ENCODE data around the gene NUP37. TPM values are rescaled to one million over a fixed set of nuclear protein-coding genes. Genes with fewer than 3 reads are reported as not detected.
"Not testable (repeated sequence)": the region's sequence is repeated elsewhere in the genome, so short reads cannot be mapped to it uniquely, and the experiment has no call there.

NUP37 gene
- total RNA-seq, 1 experiment from 2014 or later, result 77.5 TPM

DNA sequence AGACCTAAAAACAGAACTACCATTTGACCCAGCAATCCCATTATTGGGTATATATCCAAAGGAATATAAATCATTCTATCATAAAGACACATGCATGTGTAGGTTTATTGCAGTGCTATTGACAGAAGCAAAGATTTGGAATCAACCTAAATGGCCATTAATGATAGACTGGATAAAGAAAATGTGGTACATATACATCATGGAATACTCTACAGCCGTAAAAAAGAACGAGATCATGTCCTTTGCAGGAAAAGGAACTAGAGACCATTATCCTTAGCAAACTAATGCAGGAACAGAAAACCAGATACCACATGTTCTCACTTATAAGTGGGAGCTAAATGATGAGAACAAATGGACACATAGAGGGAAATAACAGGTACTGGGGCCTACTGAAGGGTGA is 11.5 kb upstream of the NUP37 start:
- H3K4me1 ChIP-seq (ENCODE audit: control insufficient read depth in 1 of 2, insufficient read depth in 2 of 2, low read length in 2 of 2); ATAC-seq; H3K27ac ChIP-seq (ENCODE audit: low read depth, low read length); H3K4me2 ChIP-seq (ENCODE audit: low read length); BruUV-seq (replicated peaks); RAD21 ChIA-PET (ENCODE audit: low non-redundant PET in 1 of 2, low total read pairs in 2 of 2, uncharacterized antibody in 2 of 2, unreplicated experiment in 2 of 2); CTCF ChIA-PET; H3K9me2 ChIP-seq (ENCODE audit: insufficient read depth); H3K79me2 ChIP-seq (ENCODE audit: insufficient read depth, low read length); intact Hi-C loops (cut with micrococcal nuclease); H3K9me3 ChIP-seq (ENCODE audit: control insufficient read depth in 1 of 2, insufficient read depth in 1 of 2, low read depth in 1 of 2, low read length in 2 of 2); H2AFZ ChIP-seq (ENCODE audit: low read depth, low read length, poor library complexity, severe bottlenecking); H3K4me3 ChIP-seq (replicated peaks in 1 of 2; ENCODE audit: low read depth in 1 of 2, low read length in 2 of 2); H3K27me3 ChIP-seq (ENCODE audit: insufficient read depth, low read length); DNase-seq (ENCODE audit: low read depth, low spot score); H3K9ac ChIP-seq (ENCODE audit: low read length); H4K20me1 ChIP-seq (ENCODE audit: insufficient read depth); POLR2A ChIA-PET; H3K36me3 ChIP-seq (ENCODE audit: control insufficient read depth in 1 of 2, insufficient read depth in 2 of 2, low read length in 2 of 2): not testable (repeated sequence)

DNA sequence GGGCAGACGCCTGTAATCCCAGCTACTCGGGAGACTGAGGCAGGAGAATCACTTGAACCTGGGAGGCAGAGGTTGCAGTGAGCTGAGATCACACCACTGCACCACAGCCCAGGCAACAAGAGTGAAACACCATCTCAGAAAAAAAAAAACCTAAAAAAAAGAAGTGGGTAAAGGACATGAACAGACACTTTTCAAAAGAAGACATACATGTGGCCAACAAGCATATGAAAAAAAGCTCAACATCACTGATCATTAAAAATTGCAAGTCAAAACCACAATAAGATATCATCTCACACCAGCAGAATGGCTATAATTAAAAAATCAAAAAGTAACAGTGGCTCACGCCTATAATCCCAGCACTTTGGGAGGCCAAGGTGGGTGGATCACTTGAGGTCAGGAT is 10.8 kb upstream of the NUP37 start:
- H3K4me3 ChIP-seq (replicated peaks in 1 of 2; ENCODE audit: low read depth in 1 of 2, low read length in 2 of 2); intact Hi-C loops (cut with micrococcal nuclease); H3K4me1 ChIP-seq (ENCODE audit: control insufficient read depth in 1 of 2, insufficient read depth in 2 of 2, low read length in 2 of 2); H3K27me3 ChIP-seq (ENCODE audit: insufficient read depth, low read length); H3K9ac ChIP-seq (ENCODE audit: low read length); BruUV-seq (replicated peaks); H2AFZ ChIP-seq (ENCODE audit: low read depth, low read length, poor library complexity, severe bottlenecking); DNase-seq (ENCODE audit: low read depth, low spot score); CTCF ChIA-PET; H3K27ac ChIP-seq (ENCODE audit: low read depth, low read length); H3K4me2 ChIP-seq (ENCODE audit: low read length); RAD21 ChIA-PET (ENCODE audit: low non-redundant PET in 1 of 2, low total read pairs in 2 of 2, uncharacterized antibody in 2 of 2, unreplicated experiment in 2 of 2); ATAC-seq; H3K36me3 ChIP-seq (ENCODE audit: control insufficient read depth in 1 of 2, insufficient read depth in 2 of 2, low read length in 2 of 2); H4K20me1 ChIP-seq (ENCODE audit: insufficient read depth); POLR2A ChIA-PET; H3K79me2 ChIP-seq (ENCODE audit: insufficient read depth, low read length); H3K9me2 ChIP-seq (ENCODE audit: insufficient read depth); H3K9me3 ChIP-seq (ENCODE audit: control insufficient read depth in 1 of 2, insufficient read depth in 1 of 2, low read depth in 1 of 2, low read length in 2 of 2): not testable (repeated sequence)

DNA sequence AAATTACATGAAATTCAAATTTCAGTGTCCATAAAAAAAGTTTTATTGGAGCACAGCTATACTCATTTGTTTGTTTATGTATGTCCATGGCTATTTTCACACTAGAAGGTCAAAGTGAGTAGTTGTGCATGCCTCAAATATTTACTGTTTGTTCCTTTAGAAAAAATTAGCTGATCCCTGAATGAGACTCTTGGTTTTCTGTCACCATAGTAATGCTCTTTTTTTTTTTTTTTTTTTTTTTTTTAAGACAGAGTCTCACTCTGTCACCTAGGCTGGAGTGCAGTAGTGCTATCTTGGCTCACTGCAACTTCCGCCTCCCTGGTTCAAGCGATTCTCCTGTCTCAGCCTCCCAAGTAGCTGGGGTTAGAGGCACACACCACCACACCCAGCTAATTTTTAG is 1.4 kb upstream of the NUP37 start:
- Histone ChIP-seq H3K36me3 (ENCODE audit: control insufficient read depth in 1 of 2, insufficient read depth in 2 of 2, low read length in 2 of 2) (peaks cover 0 to 17% of the 10 kb centered on the region in 2 experiments; a peak in 2 of 4 replicates), H3K4me3 (replicated peaks in 1 of 2; ENCODE audit: low read depth in 1 of 2, low read length in 2 of 2) (peak overlapping the region; percentile 88 to 97), H3K79me2 (ENCODE audit: insufficient read depth, low read length) (peaks cover 69% of the 10 kb centered on the region), H3K4me1 (ENCODE audit: control insufficient read depth in 1 of 2, insufficient read depth in 2 of 2, low read length in 2 of 2) (peaks cover 0 to 16% of the 10 kb centered on the region in 2 experiments; a peak in 3 of 4 replicates), H3K27ac (ENCODE audit: low read depth, low read length) (peak overlapping the region; percentile 75; the same call in 1 of the 2 replicates), H3K9ac (ENCODE audit: low read length) (peak overlapping the region; percentile 92), H3K4me2 (ENCODE audit: low read length) (peak overlapping the region; percentile 89)
- H3K27me3 ChIP-seq (ENCODE audit: insufficient read depth, low read length); RAD21 ChIA-PET (ENCODE audit: low non-redundant PET in 1 of 2, low total read pairs in 2 of 2, uncharacterized antibody in 2 of 2, unreplicated experiment in 2 of 2); BruUV-seq (replicated peaks); H3K9me3 ChIP-seq (ENCODE audit: control insufficient read depth in 1 of 2, insufficient read depth in 1 of 2, low read depth in 1 of 2, low read length in 2 of 2); H3K9me2 ChIP-seq (ENCODE audit: insufficient read depth); DNase-seq (ENCODE audit: low read depth, low spot score); H2AFZ ChIP-seq (ENCODE audit: low read depth, low read length, poor library complexity, severe bottlenecking); CTCF ChIA-PET; ATAC-seq; H4K20me1 ChIP-seq (ENCODE audit: insufficient read depth); POLR2A ChIA-PET; intact Hi-C loops (cut with micrococcal nuclease): not testable (repeated sequence)

Data from HCT116 (cell line).